GM12891 (cell line): ENCODE results near the gene KRR1.

Experiments
- POLR2A ChIP-seq: IDR thresholded peaks from 2 replicates; pipeline ENCODE4 v1.6.1; 2011; ENCODE audit warnings: low read depth, low read length, control low read depth
- POLR2AphosphoS5 ChIP-seq: IDR thresholded peaks from 2 replicates; pipeline ENCODE4 v1.6.1; 2011; ENCODE audit warnings: low read depth, low read length, control low read depth

GRCh38 chr12:75526655-75527511, 15.5 kb upstream of the KRR1 start:
- no peak for TF ChIP-seq POLR2A
- no peak for TF ChIP-seq POLR2AphosphoS5
